ENCODE results near the gene CYB5R3.

CYB5R3 gene

DNA sequence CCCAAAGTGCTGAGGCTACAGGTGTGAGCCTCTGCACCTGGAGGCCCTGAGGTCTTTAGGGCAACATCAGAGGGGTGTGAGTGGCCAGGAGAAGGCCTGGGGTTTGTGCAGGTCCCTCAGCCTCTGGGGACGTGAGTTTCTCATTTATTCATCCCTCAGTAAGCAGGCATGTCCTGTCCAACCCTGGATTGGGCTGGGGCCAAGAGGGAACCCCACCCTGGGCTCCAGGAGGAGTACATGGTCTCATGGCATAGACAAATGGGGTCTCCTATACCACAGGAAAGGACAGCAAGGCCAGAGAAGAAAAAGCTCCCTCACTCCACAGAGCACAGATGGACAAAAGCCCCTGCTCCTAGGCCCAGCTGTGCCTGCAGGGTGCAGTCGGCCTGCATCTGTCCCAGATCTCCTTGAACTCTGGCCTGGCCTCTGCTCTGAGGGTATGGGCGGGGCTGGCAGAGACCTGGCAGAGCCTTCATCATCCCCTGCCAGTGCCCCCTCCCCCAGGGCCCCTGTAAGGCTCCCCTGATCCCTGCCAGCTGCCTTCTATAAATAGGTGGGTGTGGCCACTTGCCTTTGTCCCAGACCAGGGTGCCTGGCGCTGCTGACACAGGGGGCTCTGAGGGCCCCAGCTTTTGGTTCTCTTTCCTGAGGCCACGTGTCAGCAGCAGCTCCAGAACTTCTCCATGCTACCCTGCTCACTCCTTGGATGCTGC lies 36.9 kb upstream of the CYB5R3 start:
- H3K27me3 ChIP-seq (ENCODE audit: insufficient read depth, low read length, poor library complexity), result no peaks in the 10 kb centered on the region
- H3K4me1 ChIP-seq (ENCODE audit: control insufficient read depth, low read depth, low read length), result peaks cover 5% of the 10 kb centered on the region
- H2BK15ac ChIP-seq (replicated peaks; ENCODE audit: low read depth), result no peak overlapping the region
- no peak for DNase-seq
- H2AK5ac ChIP-seq (ENCODE audit: low read length), result no peak overlapping the region
- no peak overlapping the region for H4K5ac ChIP-seq (ENCODE audit: low read length)
- H3K4ac ChIP-seq (ENCODE audit: low read depth, low read length), result no peak overlapping the region
- H2BK120ac ChIP-seq (ENCODE audit: low read depth, low read length), result no peak overlapping the region
- no peaks in the 10 kb centered on the region for H3K79me2 ChIP-seq (ENCODE audit: control insufficient read depth, insufficient read depth, low read length)
- no peak overlapping the region for H3K9ac ChIP-seq (ENCODE audit: low read length)
- no peaks in the 10 kb centered on the region for H3K79me1 ChIP-seq (ENCODE audit: low read length)
- H3K56ac ChIP-seq (ENCODE audit: low read length), result no peak overlapping the region
- H4K8ac ChIP-seq (ENCODE audit: low read depth, low read length), result no peak overlapping the region
- no peak overlapping the region for H3K27ac ChIP-seq (ENCODE audit: low read depth, low read length)
- H3K36me3 ChIP-seq (ENCODE audit: control insufficient read depth, insufficient read depth, low read length), result no peaks in the 10 kb centered on the region
- no peak overlapping the region for H3K23ac ChIP-seq (ENCODE audit: low read length)
- H3K4me3 ChIP-seq (ENCODE audit: low read length), result no peak overlapping the region
- H3K4me2 ChIP-seq (ENCODE audit: low read length), result no peak overlapping the region
- H3K18ac ChIP-seq (ENCODE audit: low read length), result no peak overlapping the region
- WGBS (ENCODE audit: extremely low coverage, insufficient coverage, low lambda C conversion rate), result no CpG with 5 or more reads among the region's 5 CpGs
- H2BK5ac ChIP-seq (ENCODE audit: low read length), result no peak overlapping the region

DNA sequence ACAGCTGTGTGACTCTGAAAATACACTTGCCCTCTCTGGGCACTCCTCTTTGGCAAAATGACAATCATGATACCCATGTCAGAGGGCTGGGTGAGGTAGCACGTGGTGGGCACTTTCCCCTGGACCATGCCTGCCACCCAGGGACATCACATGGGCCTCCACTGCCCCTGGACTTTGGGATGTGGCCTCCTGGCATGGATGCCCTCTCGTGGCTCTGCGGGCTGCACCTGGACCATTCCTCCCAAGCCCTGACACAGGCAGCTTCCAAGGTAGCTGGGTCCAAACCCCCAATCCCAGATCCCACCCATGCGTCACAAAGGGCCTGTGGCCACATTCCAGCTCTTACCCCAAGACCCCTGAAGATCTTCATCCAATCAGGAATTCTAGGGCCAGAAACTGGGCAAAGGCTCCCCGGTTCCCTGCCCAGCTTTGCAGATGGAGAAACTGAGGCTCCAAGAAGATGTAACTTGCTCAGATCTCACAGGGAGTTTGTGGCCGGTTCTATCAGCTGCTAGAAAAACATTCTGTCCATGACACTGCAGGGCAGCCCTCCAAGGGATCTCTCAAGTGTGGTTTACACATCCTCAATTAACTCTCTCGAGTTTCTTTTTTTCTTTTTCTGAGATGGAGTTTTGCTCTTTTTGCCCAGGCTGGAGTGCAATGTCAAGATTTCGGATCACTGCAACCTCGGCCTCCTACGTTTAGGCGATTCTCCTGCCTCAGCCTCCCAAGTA lies 35.4 kb upstream of the CYB5R3 start:
- Histone ChIP-seq H4K5ac (ENCODE audit: low read length) (no peak overlapping the region), H2BK5ac (ENCODE audit: low read length) (no peak overlapping the region), H3K36me3 (ENCODE audit: control insufficient read depth, insufficient read depth, low read length) (no peaks in the 10 kb centered on the region), H3K27ac (ENCODE audit: low read depth, low read length) (no peak overlapping the region), H3K27me3 (ENCODE audit: insufficient read depth, low read length, poor library complexity) (no peaks in the 10 kb centered on the region), H4K8ac (ENCODE audit: low read depth, low read length) (no peak overlapping the region), H3K9ac (ENCODE audit: low read length) (no peak overlapping the region), H3K4me1 (ENCODE audit: control insufficient read depth, low read depth, low read length) (peaks cover 5% of the 10 kb centered on the region), H2BK15ac (replicated peaks; ENCODE audit: low read depth) (no peak overlapping the region), H3K79me2 (ENCODE audit: control insufficient read depth, insufficient read depth, low read length) (no peaks in the 10 kb centered on the region), H3K56ac (ENCODE audit: low read length) (no peak overlapping the region), H2AK5ac (ENCODE audit: low read length) (no peak overlapping the region), H3K18ac (ENCODE audit: low read length) (no peak overlapping the region), H3K4me3 (ENCODE audit: low read length) (no peak overlapping the region), H3K23ac (ENCODE audit: low read length) (no peak overlapping the region), H3K4me2 (ENCODE audit: low read length) (no peak overlapping the region), H3K4ac (ENCODE audit: low read depth, low read length) (no peak overlapping the region), H3K79me1 (ENCODE audit: low read length) (no peaks in the 10 kb centered on the region), H2BK120ac (ENCODE audit: low read depth, low read length) (no peak overlapping the region)
- DNase-seq, result no peak
- no CpG with 5 or more reads among the region's 11 CpGs for WGBS (ENCODE audit: extremely low coverage, insufficient coverage, low lambda C conversion rate)

DNA sequence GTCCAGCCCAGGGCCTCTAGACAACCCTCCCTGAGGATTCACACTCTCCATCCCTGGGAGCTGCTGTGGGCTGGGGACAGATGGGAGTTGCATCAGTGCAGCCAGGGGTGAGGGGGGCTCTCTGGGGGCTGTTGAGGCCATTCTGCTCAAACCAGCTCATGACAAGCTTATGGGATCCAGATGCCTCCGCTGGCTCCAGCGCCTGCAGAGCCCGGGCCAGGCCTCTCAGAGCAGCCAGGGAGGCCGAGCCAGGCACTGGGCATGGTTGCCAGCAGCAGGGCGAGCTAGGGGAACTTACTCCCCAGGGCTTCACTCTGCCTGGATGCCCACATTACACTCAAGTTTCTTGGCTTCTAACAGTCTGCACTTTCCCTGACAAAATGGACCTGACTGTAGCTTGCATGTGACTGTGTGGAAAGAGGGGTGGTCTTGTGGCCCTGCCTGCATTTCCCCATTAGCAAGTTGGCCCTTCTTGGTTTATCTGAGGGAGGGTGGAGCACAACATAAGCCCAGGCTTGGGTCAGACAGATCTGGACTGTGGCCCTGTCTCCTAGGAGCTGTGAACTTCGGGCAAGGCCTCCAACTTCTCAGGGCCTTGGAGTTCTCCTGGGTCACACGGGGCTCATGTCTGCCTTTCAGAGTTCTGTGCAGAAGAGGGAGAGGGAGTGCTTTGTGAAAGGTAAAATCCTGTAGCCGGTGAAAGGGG lies 34.5 kb upstream of the CYB5R3 start:
- Histone ChIP-seq H2BK120ac (ENCODE audit: low read depth, low read length) (no peak overlapping the region), H2BK15ac (replicated peaks; ENCODE audit: low read depth) (no peak overlapping the region), H3K4me2 (ENCODE audit: low read length) (no peak overlapping the region), H4K8ac (ENCODE audit: low read depth, low read length) (no peak overlapping the region), H3K56ac (ENCODE audit: low read length) (no peak overlapping the region), H3K4ac (ENCODE audit: low read depth, low read length) (no peak overlapping the region), H3K9ac (ENCODE audit: low read length) (no peak overlapping the region), H3K27ac (ENCODE audit: low read depth, low read length) (no peak overlapping the region), H3K4me1 (ENCODE audit: control insufficient read depth, low read depth, low read length) (peaks cover 3% of the 10 kb centered on the region), H2AK5ac (ENCODE audit: low read length) (no peak overlapping the region), H3K23ac (ENCODE audit: low read length) (no peak overlapping the region), H2BK5ac (ENCODE audit: low read length) (no peak overlapping the region), H3K27me3 (ENCODE audit: insufficient read depth, low read length, poor library complexity) (no peaks in the 10 kb centered on the region), H3K4me3 (ENCODE audit: low read length) (no peak overlapping the region), H4K5ac (ENCODE audit: low read length) (no peak overlapping the region), H3K79me1 (ENCODE audit: low read length) (no peaks in the 10 kb centered on the region), H3K18ac (ENCODE audit: low read length) (no peak overlapping the region), H3K36me3 (ENCODE audit: control insufficient read depth, insufficient read depth, low read length) (no peaks in the 10 kb centered on the region), H3K79me2 (ENCODE audit: control insufficient read depth, insufficient read depth, low read length) (no peaks in the 10 kb centered on the region)
- no CpG with 5 or more reads among the region's 8 CpGs for WGBS (ENCODE audit: extremely low coverage, insufficient coverage, low lambda C conversion rate)
- DNase-seq, result no peak

DNA sequence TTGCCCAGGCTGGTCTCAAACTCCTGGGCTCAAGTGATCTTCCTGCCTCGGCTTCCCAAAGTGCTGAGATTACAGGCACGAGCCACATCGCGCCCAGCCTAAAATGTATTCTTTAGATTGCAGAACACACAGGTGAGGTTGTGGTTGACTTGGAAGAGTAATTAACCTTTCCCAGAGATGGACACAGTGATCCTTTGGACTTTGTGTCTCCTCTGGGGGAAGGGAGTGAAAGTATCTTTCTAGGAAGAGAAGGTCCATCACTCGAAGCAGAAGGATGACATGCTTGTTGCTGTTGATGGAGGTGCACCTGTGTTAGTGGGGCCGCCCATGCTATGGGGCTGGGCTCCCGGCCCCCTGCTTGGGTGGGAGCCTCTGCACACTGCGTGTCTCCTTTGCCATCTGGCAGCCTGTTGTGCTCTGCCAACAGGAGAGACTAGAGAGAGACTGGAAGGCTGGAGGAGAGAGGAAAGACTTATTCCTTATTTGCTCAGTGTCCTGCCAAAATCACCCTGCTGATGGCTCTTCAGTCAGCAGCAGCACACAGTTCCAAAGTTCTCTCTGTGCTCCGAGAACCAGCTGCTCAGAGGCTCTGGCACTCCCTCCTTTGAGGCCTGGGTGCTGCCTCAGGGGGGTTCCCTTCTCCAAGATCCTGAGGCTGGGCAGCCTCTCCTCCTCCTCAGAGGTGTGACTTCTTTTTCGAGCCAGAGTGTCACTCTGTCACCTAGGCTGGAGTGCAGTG lies 33.1 kb upstream of the CYB5R3 start:
- no peaks in the 10 kb centered on the region for H3K79me2 ChIP-seq (ENCODE audit: control insufficient read depth, insufficient read depth, low read length)
- no peak overlapping the region for H3K4me3 ChIP-seq (ENCODE audit: low read length)
- no peaks in the 10 kb centered on the region for H3K4me1 ChIP-seq (ENCODE audit: control insufficient read depth, low read depth, low read length)
- H3K36me3 ChIP-seq (ENCODE audit: control insufficient read depth, insufficient read depth, low read length), result no peaks in the 10 kb centered on the region
- H3K4me2 ChIP-seq (ENCODE audit: low read length), result no peak overlapping the region
- no peak overlapping the region for H2BK15ac ChIP-seq (replicated peaks; ENCODE audit: low read depth)
- no peak overlapping the region for H3K4ac ChIP-seq (ENCODE audit: low read depth, low read length)
- WGBS (ENCODE audit: extremely low coverage, insufficient coverage, low lambda C conversion rate), result no CpG with 5 or more reads among the region's 10 CpGs
- H4K8ac ChIP-seq (ENCODE audit: low read depth, low read length), result no peak overlapping the region
- H3K79me1 ChIP-seq (ENCODE audit: low read length), result no peaks in the 10 kb centered on the region
- H3K27me3 ChIP-seq (ENCODE audit: insufficient read depth, low read length, poor library complexity), result no peaks in the 10 kb centered on the region
- H4K5ac ChIP-seq (ENCODE audit: low read length), result no peak overlapping the region
- no peak overlapping the region for H2BK120ac ChIP-seq (ENCODE audit: low read depth, low read length)
- H3K27ac ChIP-seq (ENCODE audit: low read depth, low read length), result no peak overlapping the region
- H3K23ac ChIP-seq (ENCODE audit: low read length), result no peak overlapping the region
- H3K9ac ChIP-seq (ENCODE audit: low read length), result no peak overlapping the region
- no peak overlapping the region for H3K56ac ChIP-seq (ENCODE audit: low read length)
- H2AK5ac ChIP-seq (ENCODE audit: low read length), result no peak overlapping the region
- no peak overlapping the region for H3K18ac ChIP-seq (ENCODE audit: low read length)
- no peak for DNase-seq
- H2BK5ac ChIP-seq (ENCODE audit: low read length), result no peak overlapping the region

DNA sequence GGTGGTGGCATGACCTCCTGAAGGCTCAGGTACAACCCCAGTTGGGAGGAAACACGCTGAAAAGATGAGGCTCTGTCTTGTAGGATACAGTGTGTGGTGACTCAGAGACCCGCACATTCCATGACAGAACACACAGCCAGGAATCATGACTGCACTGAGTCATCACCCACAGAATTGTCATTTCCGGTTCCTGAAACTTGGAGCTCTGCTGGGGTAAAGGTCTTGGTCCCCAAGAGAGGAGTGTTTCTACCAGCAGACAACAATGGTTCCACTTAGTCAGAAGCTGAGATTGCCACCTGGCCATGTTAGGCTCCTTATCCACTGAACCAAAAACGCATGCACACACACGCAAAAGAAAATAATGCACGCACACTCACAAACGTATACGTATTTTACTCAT lies 31.5 kb upstream of the CYB5R3 start:
- Histone ChIP-seq H3K56ac (ENCODE audit: low read length) (no peak overlapping the region), H3K79me1 (ENCODE audit: low read length) (no peaks in the 10 kb centered on the region), H4K5ac (ENCODE audit: low read length) (no peak overlapping the region), H2BK5ac (ENCODE audit: low read length) (no peak overlapping the region), H2AK5ac (ENCODE audit: low read length) (no peak overlapping the region), H2BK15ac (replicated peaks; ENCODE audit: low read depth) (no peak overlapping the region), H3K18ac (ENCODE audit: low read length) (no peak overlapping the region), H3K9ac (ENCODE audit: low read length) (no peak overlapping the region), H3K27me3 (ENCODE audit: insufficient read depth, low read length, poor library complexity) (no peaks in the 10 kb centered on the region), H3K27ac (ENCODE audit: low read depth, low read length) (no peak overlapping the region), H4K8ac (ENCODE audit: low read depth, low read length) (no peak overlapping the region), H3K36me3 (ENCODE audit: control insufficient read depth, insufficient read depth, low read length) (no peaks in the 10 kb centered on the region), H3K4me3 (ENCODE audit: low read length) (no peak overlapping the region), H3K4me2 (ENCODE audit: low read length) (no peak overlapping the region), H3K4ac (ENCODE audit: low read depth, low read length) (no peak overlapping the region), H3K79me2 (ENCODE audit: control insufficient read depth, insufficient read depth, low read length) (no peaks in the 10 kb centered on the region), H3K4me1 (ENCODE audit: control insufficient read depth, low read depth, low read length) (no peaks in the 10 kb centered on the region), H3K23ac (ENCODE audit: low read length) (no peak overlapping the region), H2BK120ac (ENCODE audit: low read depth, low read length) (no peak overlapping the region)
- DNase-seq, result peak; percentile 29
- WGBS (ENCODE audit: extremely low coverage, insufficient coverage, low lambda C conversion rate), result 96% methylated on average over 3 of the region's 8 CpGs

Measured in mesendoderm (in vitro differentiated cells).